HEK293 (cell line): ENCODE results near the gene ME3.

Experiments used
- CTCF ChIA-PET: fragments of 350-600 bp; formaldehyde crosslinking; extraction: SDS; loops from one replicate; lab custom pipeline; 2021; ENCODE audit warnings: antibody characterized with exemption; lab: Yijun Ruan, JAX
- POLR2A ChIA-PET: fragments of 300-600 bp; formaldehyde crosslinking; extraction: SDS; loops from one replicate; lab custom pipeline; 2020; ENCODE audit warnings: antibody characterized with exemption, inconsistent platforms; lab: Yijun Ruan, JAX
- H3K27ac ChIP-seq: fragments of 200-500 bp; sonication (Bioruptor generic); 2 replicates; pipeline ENCODE4 v1.5.1; 2014; ENCODE audit warnings: low read depth, low read length, control low read depth, inconsistent platforms; ENCODE audit errors: extremely low read depth
- H3K36me3 ChIP-seq, 2 experiments: fragments of 200-500 bp in 1 of 2; sonication (Bioruptor generic) in 1 of 2; 1 replicate in 1 of 2; 2 replicates in 1 of 2; pipeline ENCODE4 v1.5.1; 2014 to 2017; ENCODE audit warnings: inconsistent platforms in 2 of 2, low read length in 2 of 2; ENCODE audit not compliant: control insufficient read depth in 2 of 2, insufficient read depth in 1 of 2
- H3K4me1 ChIP-seq: fragments of 200-500 bp; sonication (Bioruptor generic); 2 replicates; pipeline ENCODE4 v1.5.1; 2014; ENCODE audit warnings: mild to moderate bottlenecking, low read length, inconsistent platforms; ENCODE audit not compliant: control insufficient read depth, insufficient read depth
- H3K4me3 ChIP-seq: 2 replicates; pipeline ENCODE4 v1.5.1; 2011; ENCODE audit warnings: low read depth, mild to moderate bottlenecking, control low read depth, low read length, moderate library complexity
- H3K9me3 ChIP-seq: fragments of 200-500 bp; sonication (Bioruptor generic); 2 replicates; pipeline ENCODE4 v1.5.1; 2014; ENCODE audit warnings: low read depth, low read length, inconsistent platforms; ENCODE audit not compliant: control insufficient read depth, insufficient read depth
- GLI2 ChIP-seq: fragments of 450-650 bp; formaldehyde crosslinking; IDR thresholded peaks from 2 replicates; pipeline ENCODE4; 2017; ENCODE audit warnings: missing biosample characterization, missing genetic modification characterization, low read depth, borderline replicate concordance
- KLF8 ChIP-seq: fragments of 450-650 bp; formaldehyde crosslinking; IDR thresholded peaks from 2 replicates; pipeline ENCODE4 v1.5.1; 2016; ENCODE audit warnings: missing biosample characterization, missing genetic modification characterization
- MEIS1 ChIP-seq: sonication (generic); formaldehyde crosslinking; IDR thresholded peaks from 2 replicates; pipeline ENCODE4 v1.8.1; 2022; ENCODE audit warnings: missing genetic modification reagents, mild to moderate bottlenecking, borderline replicate concordance
- MYNN ChIP-seq: fragments of 450-650 bp; formaldehyde crosslinking; IDR thresholded peaks from 2 replicates; pipeline ENCODE4 v1.5.1; 2016; ENCODE audit warnings: missing biosample characterization, missing genetic modification characterization, borderline replicate concordance
- SALL2 ChIP-seq: fragments of 450-650 bp; formaldehyde crosslinking; IDR thresholded peaks from 2 replicates; pipeline ENCODE4 v1.5.0; 2017; ENCODE audit warnings: missing biosample characterization, mild to moderate bottlenecking, missing genetic modification characterization, borderline replicate concordance
- SETDB1 ChIP-seq: IDR thresholded peaks from one replicate; pipeline ENCODE4 v1.6.1; 2017; ENCODE audit warnings: mild to moderate bottlenecking, low read length, moderate library complexity, mixed read lengths; ENCODE audit not compliant: insufficient read length
- TRIM28 ChIP-seq: IDR thresholded peaks from 2 replicates; pipeline ENCODE4 v1.6.1; 2011; ENCODE audit warnings: low read length, control low read depth, borderline replicate concordance
- ZBTB8A ChIP-seq: fragments of 450-650 bp; formaldehyde crosslinking; IDR thresholded peaks from 2 replicates; pipeline ENCODE4 v1.5.1; 2016; ENCODE audit warnings: missing biosample characterization, missing genetic modification characterization
- ZNF112 ChIP-seq: fragments of 450-650 bp; formaldehyde crosslinking; IDR thresholded peaks from 2 replicates; pipeline ENCODE4 v1.5.0; 2017; ENCODE audit warnings: missing biosample characterization, missing genetic modification characterization
- ZNF114 ChIP-seq: fragments of 450-650 bp; formaldehyde crosslinking; IDR thresholded peaks from 2 replicates; pipeline ENCODE4 v1.5.0; 2017; ENCODE audit warnings: missing biosample characterization, missing genetic modification characterization
- ZNF121 ChIP-seq: fragments of 450-650 bp; formaldehyde crosslinking; IDR thresholded peaks from 2 replicates; pipeline ENCODE4 v1.5.1; 2016; ENCODE audit warnings: missing biosample characterization, missing genetic modification characterization
- ZNF350 ChIP-seq: fragments of 450-650 bp; formaldehyde crosslinking; IDR thresholded peaks from 2 replicates; pipeline ENCODE4 v1.5.0; 2017; ENCODE audit warnings: missing biosample characterization, mild to moderate bottlenecking, missing genetic modification characterization
- ZNF610 ChIP-seq: fragments of 450-650 bp; formaldehyde crosslinking; IDR thresholded peaks from 2 replicates; pipeline ENCODE4 v1.5.1; 2016; ENCODE audit warnings: missing biosample characterization, missing genetic modification characterization, borderline replicate concordance
- ZNF658 ChIP-seq: fragments of 450-650 bp; formaldehyde crosslinking; IDR thresholded peaks from 2 replicates; pipeline ENCODE4; 2016; ENCODE audit warnings: missing biosample characterization, missing genetic modification characterization
- ZNF660 ChIP-seq: fragments of 450-650 bp; IDR thresholded peaks from 2 replicates; pipeline ENCODE4 v1.5.1; 2018; ENCODE audit warnings: missing biosample characterization, mild to moderate bottlenecking, missing genetic modification characterization
- ZNF670 ChIP-seq: fragments of 450-650 bp; formaldehyde crosslinking; IDR thresholded peaks from 2 replicates; pipeline ENCODE4 v1.5.1; 2016; ENCODE audit warnings: missing biosample characterization, missing genetic modification characterization, low read depth
- ZNF707 ChIP-seq: fragments of 450-650 bp; formaldehyde crosslinking; IDR thresholded peaks from 2 replicates; pipeline ENCODE4 v1.5.1; 2016; ENCODE audit warnings: missing biosample characterization, missing genetic modification characterization
- TF ChIP-seq, protein P1 (sequence below): fragments of 450-650 bp; formaldehyde crosslinking; IDR thresholded peaks from 2 replicates; pipeline ENCODE4 v1.5.1; 2016; ENCODE audit warnings: missing biosample characterization, missing genetic modification characterization
- TF ChIP-seq, protein P2 (sequence below): fragments of 450-650 bp; formaldehyde crosslinking; IDR thresholded peaks from 2 replicates; pipeline ENCODE4 v1.5.1; 2016; ENCODE audit warnings: missing biosample characterization, missing genetic modification characterization
- TF ChIP-seq, protein P3 (sequence below): fragments of 450-650 bp; formaldehyde crosslinking; IDR thresholded peaks from 2 replicates; pipeline ENCODE4 v1.5.1; 2016; ENCODE audit warnings: missing biosample characterization, missing genetic modification characterization, borderline replicate concordance

Gene ME3

DNA sequence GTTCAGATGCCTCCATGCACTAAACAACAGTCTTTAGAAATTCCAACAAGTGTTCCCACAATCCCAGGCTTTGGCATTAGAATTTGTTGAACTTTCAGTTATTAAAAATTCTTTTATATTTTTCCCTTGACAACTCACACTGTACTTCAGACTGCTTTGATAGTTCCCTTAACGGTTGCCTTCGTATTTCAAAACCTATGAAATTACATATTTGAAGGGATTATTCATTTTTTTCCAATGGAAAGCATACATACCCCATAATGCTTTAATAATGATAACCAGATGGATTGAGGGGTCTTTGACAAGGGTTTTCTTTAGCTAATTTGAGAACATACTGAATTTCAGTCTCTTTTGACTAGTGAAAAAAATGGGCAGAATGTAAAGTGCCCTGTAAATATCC is 76.5 kb downstream of the ME3 start:
- ChIA-PET CTCF (interaction anchor here (0.6 to 6.4 kb wide), 3 partner anchors 11 to 31 kb away, joined by 3 to 48 read pairs (median 3); no protein-coding TSS in a partner anchor), POLR2A (interaction anchor here (0.9 kb wide), 1 partner anchor 136 kb away, joined by 4 read pairs; no protein-coding TSS in a partner anchor)
- Histone ChIP-seq H3K36me3 (no peaks in the 10 kb centered on the region), H3K27ac (no peak overlapping the region), H3K4me1 (0 out of 2 replicates have a peak, but pooled peaks cover 6% of the 10 kb centered on the region), H3K9me3 (no peaks in the 10 kb centered on the region)
- TF ChIP-seq, protein P1, sequence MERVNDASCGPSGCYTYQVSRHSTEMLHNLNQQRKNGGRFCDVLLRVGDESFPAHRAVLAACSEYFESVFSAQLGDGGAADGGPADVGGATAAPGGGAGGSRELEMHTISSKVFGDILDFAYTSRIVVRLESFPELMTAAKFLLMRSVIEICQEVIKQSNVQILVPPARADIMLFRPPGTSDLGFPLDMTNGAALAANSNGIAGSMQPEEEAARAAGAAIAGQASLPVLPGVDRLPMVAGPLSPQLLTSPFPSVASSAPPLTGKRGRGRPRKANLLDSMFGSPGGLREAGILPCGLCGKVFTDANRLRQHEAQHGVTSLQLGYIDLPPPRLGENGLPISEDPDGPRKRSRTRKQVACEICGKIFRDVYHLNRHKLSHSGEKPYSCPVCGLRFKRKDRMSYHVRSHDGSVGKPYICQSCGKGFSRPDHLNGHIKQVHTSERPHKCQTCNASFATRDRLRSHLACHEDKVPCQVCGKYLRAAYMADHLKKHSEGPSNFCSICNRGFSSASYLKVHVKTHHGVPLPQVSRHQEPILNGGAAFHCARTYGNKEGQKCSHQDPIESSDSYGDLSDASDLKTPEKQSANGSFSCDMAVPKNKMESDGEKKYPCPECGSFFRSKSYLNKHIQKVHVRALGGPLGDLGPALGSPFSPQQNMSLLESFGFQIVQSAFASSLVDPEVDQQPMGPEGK (tag by site-specific recombination) = no peak
- TF ChIP-seq ZNF707 (tag by site-specific recombination) (no peak), ZNF114 (no peak), ZNF350 (tag by site-specific recombination) (no peak), MEIS1 (CRISPR knock-in tag) (no peak), GLI2 (tag by site-specific recombination) (no peak), ZNF112 (tag by site-specific recombination) (no peak), TRIM28 (no peak), ZNF660 (tag by site-specific recombination) (no peak), KLF8 (tag by site-specific recombination) (no peak), ZNF121 (no peak), ZNF610 (tag by site-specific recombination) (no peak), MYNN (tag by site-specific recombination) (no peak)
- TF ChIP-seq, protein P2, sequence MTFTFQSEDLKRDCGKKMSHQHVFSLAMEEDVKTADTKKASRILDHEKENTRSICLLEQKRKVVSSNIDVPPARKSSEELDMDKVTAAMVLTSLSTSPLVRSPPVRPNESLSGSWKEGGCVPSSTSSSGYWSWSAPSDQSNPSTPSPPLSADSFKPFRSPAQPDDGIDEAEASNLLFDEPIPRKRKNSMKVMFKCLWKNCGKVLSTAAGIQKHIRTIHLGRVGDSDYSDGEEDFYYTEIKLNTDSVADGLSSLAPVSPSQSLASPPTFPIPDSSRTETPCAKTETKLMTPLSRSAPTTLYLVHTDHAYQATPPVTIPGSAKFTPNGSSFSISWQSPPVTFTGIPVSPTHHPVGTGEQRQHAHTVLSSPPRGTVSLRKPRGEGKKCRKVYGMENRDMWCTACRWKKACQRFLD (tag by site-specific recombination) = no peak
- TF ChIP-seq, protein P3, sequence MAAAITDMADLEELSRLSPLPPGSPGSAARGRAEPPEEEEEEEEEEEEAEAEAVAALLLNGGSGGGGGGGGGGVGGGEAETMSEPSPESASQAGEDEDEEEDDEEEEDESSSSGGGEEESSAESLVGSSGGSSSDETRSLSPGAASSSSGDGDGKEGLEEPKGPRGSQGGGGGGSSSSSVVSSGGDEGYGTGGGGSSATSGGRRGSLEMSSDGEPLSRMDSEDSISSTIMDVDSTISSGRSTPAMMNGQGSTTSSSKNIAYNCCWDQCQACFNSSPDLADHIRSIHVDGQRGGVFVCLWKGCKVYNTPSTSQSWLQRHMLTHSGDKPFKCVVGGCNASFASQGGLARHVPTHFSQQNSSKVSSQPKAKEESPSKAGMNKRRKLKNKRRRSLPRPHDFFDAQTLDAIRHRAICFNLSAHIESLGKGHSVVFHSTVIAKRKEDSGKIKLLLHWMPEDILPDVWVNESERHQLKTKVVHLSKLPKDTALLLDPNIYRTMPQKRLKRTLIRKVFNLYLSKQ = no peak
- TF ChIP-seq, all 188 proteins: peak for 0
- no peak overlapping the region for H3K4me3 ChIP-seq

DNA sequence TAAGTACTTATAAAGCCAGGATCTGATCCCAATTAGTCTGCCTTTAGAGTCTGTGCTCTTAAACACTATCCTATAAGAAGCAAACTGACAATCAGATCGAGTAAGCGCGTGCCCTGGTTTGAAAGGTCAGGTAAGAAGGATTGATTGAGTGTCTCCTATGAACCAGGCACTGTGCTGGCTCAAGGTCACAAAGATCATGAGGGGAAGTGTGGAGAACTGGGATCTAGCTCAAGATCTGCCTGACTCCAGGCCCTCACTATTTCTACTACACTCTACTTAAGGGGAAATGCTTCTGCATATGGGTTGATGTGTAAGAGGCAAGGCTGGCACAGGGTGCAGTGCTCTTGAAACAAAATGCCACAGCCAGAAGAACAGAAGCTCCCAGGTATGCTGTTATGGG is 77.0 kb downstream of the ME3 start:
- Histone ChIP-seq H3K9me3 (no peaks in the 10 kb centered on the region), H3K4me1 (0 out of 2 replicates have a peak, but pooled peaks cover 6% of the 10 kb centered on the region), H3K36me3 (no peaks in the 10 kb centered on the region), H3K4me3 (no peak overlapping the region), H3K27ac (no peak overlapping the region)
- CTCF ChIA-PET = interaction anchor here (0.7 to 6.4 kb wide), 2 partner anchors 12 to 749 kb away, joined by 3 to 48 read pairs; no protein-coding TSS in a partner anchor
- POLR2A ChIA-PET = interaction anchor here (0.9 kb wide), 1 partner anchor 135 kb away, joined by 4 read pairs; no protein-coding TSS in a partner anchor
- TF ChIP-seq SALL2 (tag by site-specific recombination) = no peak
- TF ChIP-seq ZNF670 (tag by site-specific recombination) = no peak
- TF ChIP-seq SETDB1 = no peak
- no peak for TF ChIP-seq ZBTB8A (tag by site-specific recombination)
- no peak for TF ChIP-seq ZNF658
